Measurements from ENCODE around the gene ZNF469. TPM values are rescaled to one million over a fixed set of nuclear protein-coding genes. Genes with fewer than 3 reads are reported as not detected.

Gene ZNF469
- total and polyA plus RNA-seq, 8 donors, result 0.14 to 2.0 (median 0.34) TPM

- TF ChIP-seq CTCF (IDR thresholded peaks at IDR 0.05), result no peak
- Histone ChIP-seq H3K27ac (no peak overlapping the region), H3K36me3 (no peaks in the 10 kb centered on the region), H3K27me3 (no peaks in the 10 kb centered on the region), H3K9me3 (no peaks in the 10 kb centered on the region), H3K4me1 (no peaks in the 10 kb centered on the region), H3K4me3 (no peak overlapping the region)
- DNase-seq, result peak in 3 of 6 donors; percentile 31 to 62 (median 53)
- FAIRE-seq, result no peak
- WGBS, 2 donors, result 79 to 81% methylated on average over 20 to 24 of the region's 24 CpGs
- intact Hi-C loops (cut with DNase I), result no loop called here
- ATAC-seq, result no peak
These were observed 41.0 kb upstream of the ZNF469 start for GRCh38 chr16:88341551-88342290.

GRCh38 chr16:88342491-88342890 lies 40.3 kb upstream of the ZNF469 start:
- FAIRE-seq, result no peak
- DNase-seq, result peak in 3 of 6 donors; percentile 8 to 31 (median 27)
- TF ChIP-seq CTCF (IDR thresholded peaks at IDR 0.05), result no peak
- H3K4me1 ChIP-seq, result no peaks in the 10 kb centered on the region
- H3K27me3 ChIP-seq, result no peaks in the 10 kb centered on the region
- no peaks in the 10 kb centered on the region for H3K36me3 ChIP-seq
- H3K9me3 ChIP-seq, result no peaks in the 10 kb centered on the region
- ATAC-seq, result no peak
- no peak overlapping the region for H3K27ac ChIP-seq
- intact Hi-C loops (cut with DNase I), result no loop called here
- 82 to 91% methylated on average over 16 of the region's 16 CpGs for WGBS, 2 donors
- no peak overlapping the region for H3K4me3 ChIP-seq

GRCh38 chr16:88343271-88343791 lies 39.4 kb upstream of the ZNF469 start:
- Histone ChIP-seq H3K27ac (no peak overlapping the region), H3K4me3 (no peak overlapping the region), H3K9me3 (no peaks in the 10 kb centered on the region), H3K36me3 (no peaks in the 10 kb centered on the region), H3K4me1 (no peaks in the 10 kb centered on the region), H3K27me3 (no peaks in the 10 kb centered on the region)
- intact Hi-C loops (cut with DNase I), result no loop called here
- no peak for TF ChIP-seq CTCF (IDR thresholded peaks at IDR 0.05)
- no peak for ATAC-seq
- WGBS, 2 donors, result 87 to 90% methylated on average over 8 of the region's 8 CpGs
- DNase-seq, result peak in 2 of 6 donors; percentile 11 to 19
- FAIRE-seq, result no peak

GRCh38 chr16:88344411-88345030 lies 38.2 kb upstream of the ZNF469 start:
- DNase-seq (peak in 3 of 6 donors; percentile 9 to 54 (median 41)), ATAC-seq (no peak), FAIRE-seq (no peak)
- Histone ChIP-seq H3K4me3 (no peak overlapping the region), H3K27me3 (no peaks in the 10 kb centered on the region), H3K4me1 (no peaks in the 10 kb centered on the region), H3K36me3 (no peaks in the 10 kb centered on the region), H3K9me3 (no peaks in the 10 kb centered on the region), H3K27ac (no peak overlapping the region)
- WGBS, 2 donors, result 83 to 88% methylated on average over 20 of the region's 20 CpGs
- intact Hi-C loops (cut with DNase I), result no loop called here
- TF ChIP-seq CTCF (IDR thresholded peaks at IDR 0.05), result no peak
